Neuronal stem cell (in vitro differentiated cells): ENCODE measurements around the gene KIFC3.

Source experiments
- DNase-seq: peaks from one replicate; pipeline ENCODE4 v3.0.0-alpha.2; 2013; ENCODE audit warnings: low spot score
- H2AFZ ChIP-seq: one replicate; pipeline ENCODE4 v1.6.1; 2013; ENCODE audit warnings: mild to moderate bottlenecking, low read length, inconsistent platforms
- H2AK5ac ChIP-seq: 2 replicates; pipeline ENCODE4 v1.6.1; 2013; ENCODE audit warnings: low read depth, mild to moderate bottlenecking, inconsistent platforms, low read length, moderate library complexity, mixed read lengths
- H2BK120ac ChIP-seq: 2 replicates; pipeline ENCODE4 v1.6.1; 2013; ENCODE audit warnings: low read depth, mild to moderate bottlenecking, inconsistent platforms, low read length, moderate library complexity, mixed read lengths
- H2BK12ac ChIP-seq: one replicate; pipeline ENCODE4 v1.6.1; 2013; ENCODE audit warnings: low read length, inconsistent platforms
- H2BK15ac ChIP-seq: 2 replicates; pipeline ENCODE4 v1.6.1; 2013; ENCODE audit warnings: mild to moderate bottlenecking, low read length, inconsistent platforms, mixed read lengths
- H2BK5ac ChIP-seq: one replicate; pipeline ENCODE4 v1.6.1; 2013; ENCODE audit warnings: inconsistent platforms, mild to moderate bottlenecking, low read length, moderate library complexity
- H3K14ac ChIP-seq: one replicate; pipeline ENCODE4 v1.6.1; 2013; ENCODE audit warnings: low read length, inconsistent platforms
- H3K18ac ChIP-seq: 2 replicates; pipeline ENCODE4 v1.6.1; 2013; ENCODE audit warnings: low read length, inconsistent platforms
- H3K23ac ChIP-seq: 2 replicates; pipeline ENCODE4 v1.6.1; 2013; ENCODE audit warnings: low read depth, mild to moderate bottlenecking, mixed read lengths, low read length, inconsistent platforms; ENCODE audit not compliant: poor library complexity
- H3K27ac ChIP-seq: replicated peaks from 3 replicates; pipeline ENCODE4 v1.5.1; 2013; ENCODE audit warnings: low read length, inconsistent platforms
- H3K27me3 ChIP-seq, 3 experiments: 2 replicates each; pipeline ENCODE4 v1.6.1; 2013; ENCODE audit warnings: low read length in 3 of 3, mild to moderate bottlenecking in 2 of 3, inconsistent platforms in 1 of 3, low read depth in 1 of 3, mixed read lengths in 1 of 3, moderate library complexity in 1 of 3; ENCODE audit not compliant: control insufficient read depth in 3 of 3, insufficient read depth in 3 of 3
- H3K36me3 ChIP-seq, 2 donors: replicated peaks in 1 of 2; 2 replicates each; pipeline ENCODE4 v1.6.1; 2013; ENCODE audit warnings: low read length in 2 of 2; ENCODE audit not compliant: control insufficient read depth in 2 of 2, insufficient read depth in 2 of 2
- H3K4ac ChIP-seq: 2 replicates; pipeline ENCODE4 v1.6.1; 2013; ENCODE audit warnings: inconsistent platforms, mild to moderate bottlenecking, low read length, moderate library complexity
- H3K4me1 ChIP-seq, 2 donors: 1 replicate in 1 of 2; 2 replicates in 1 of 2; pipeline ENCODE4 v1.6.1; 2013; ENCODE audit warnings: low read length in 2 of 2, low read depth in 1 of 2; ENCODE audit not compliant: control insufficient read depth in 2 of 2, insufficient read depth in 1 of 2
- H3K4me2 ChIP-seq: one replicate; pipeline ENCODE4 v1.6.1; 2013; ENCODE audit warnings: mild to moderate bottlenecking, low read length, inconsistent platforms; ENCODE audit not compliant: insufficient read depth, poor library complexity, severe bottlenecking
- H3K4me3 ChIP-seq, 2 donors: 2 replicates each; pipeline ENCODE4 v1.5.1; 2013; ENCODE audit warnings: low read length in 2 of 2, mild to moderate bottlenecking in 2 of 2, inconsistent platforms in 1 of 2, moderate library complexity in 1 of 2
- H3K79me1 ChIP-seq: one replicate; pipeline ENCODE4 v1.6.1; 2013; ENCODE audit warnings: low read depth, mild to moderate bottlenecking, inconsistent platforms, low read length, moderate library complexity
- H3K9ac ChIP-seq: one replicate; pipeline ENCODE4 v1.6.1; 2013; ENCODE audit warnings: mild to moderate bottlenecking, low read depth, low read length, inconsistent platforms; ENCODE audit not compliant: poor library complexity
- H3K9me3 ChIP-seq, 2 donors: replicated peaks in 1 of 2; 2 replicates each; pipeline versions ENCODE3 to v1.6.1; 2013; ENCODE audit warnings: low read length in 2 of 2, mild to moderate bottlenecking in 2 of 2, inconsistent platforms in 1 of 2, low read depth in 1 of 2, mixed read lengths in 1 of 2, moderate library complexity in 1 of 2; ENCODE audit not compliant: control insufficient read depth in 2 of 2, insufficient read depth in 1 of 2
- H4K8ac ChIP-seq: one replicate; pipeline ENCODE4 v1.6.1; 2013; ENCODE audit warnings: low read depth, mild to moderate bottlenecking, inconsistent platforms, low read length, moderate library complexity
- H4K91ac ChIP-seq: one replicate; pipeline ENCODE4 v1.6.1; 2013; ENCODE audit warnings: low read length, low read depth, mild to moderate bottlenecking, inconsistent platforms; ENCODE audit not compliant: poor library complexity
- WGBS, 2 donors: extraction: QIAGEN DNeasy Blood & Tissue Kit; methylation state at CpG; one replicate each; pipeline ENCODE4 v1.1.7; 2013; ENCODE audit warnings: missing lambda C conversion rate in 2 of 2, mixed read lengths in 1 of 2; ENCODE audit not compliant: insufficient read length in 2 of 2, insufficient replicate concordance in 1 of 2; ENCODE audit errors: extremely low coverage in 2 of 2; 5-methylcytosine and 5-hydroxymethylcytosine counted together

The KIFC3 gene

GRCh38 chr16:57842601-57843000 is 40.3 kb upstream of the KIFC3 start:
- Histone ChIP-seq H2BK5ac (no peak overlapping the region), H2AK5ac (no peak overlapping the region), H2AFZ (no peak overlapping the region), H3K27me3 (no peaks in the 10 kb centered on the region), H3K4me3 (no peak overlapping the region), H3K4ac (no peak overlapping the region), H3K27ac (no peak overlapping the region), H3K4me2 (no peak overlapping the region), H3K18ac (no peak overlapping the region), H4K8ac (no peak overlapping the region), H3K36me3 (no peaks in the 10 kb centered on the region), H2BK120ac (no peak overlapping the region), H3K9ac (no peak overlapping the region), H3K4me1 (peaks cover 19 to 21% of the 10 kb centered on the region in 2 donors), H2BK12ac (no peak overlapping the region), H2BK15ac (no peak overlapping the region), H3K9me3 (no peaks in the 10 kb centered on the region), H3K79me1 (no peaks in the 10 kb centered on the region), H4K91ac (no peak overlapping the region), H3K14ac (no peak overlapping the region), H3K23ac (no peak overlapping the region)
- no peak for DNase-seq
- WGBS, 2 donors: 100% methylated on average over 1 of the region's 5 CpGs; no CpG with 5 or more reads in 1 of the 2 donors

GRCh38 chr16:57840833-57841232 is 38.5 kb upstream of the KIFC3 start:
- no peak overlapping the region for H2BK12ac ChIP-seq
- no peak overlapping the region for H2AFZ ChIP-seq
- H3K27me3 ChIP-seq: no peaks in the 10 kb centered on the region
- no peak overlapping the region for H3K14ac ChIP-seq
- peaks cover 14 to 19% of the 10 kb centered on the region in 2 donors for H3K4me1 ChIP-seq
- no peak overlapping the region for H4K8ac ChIP-seq
- H3K23ac ChIP-seq: no peak overlapping the region
- no peak overlapping the region for H3K4me2 ChIP-seq
- no peaks in the 10 kb centered on the region for H3K9me3 ChIP-seq
- no peak overlapping the region for H3K27ac ChIP-seq
- no peak overlapping the region for H4K91ac ChIP-seq
- no peak overlapping the region for H3K9ac ChIP-seq
- no peak overlapping the region for H3K4me3 ChIP-seq
- H3K18ac ChIP-seq: no peak overlapping the region
- DNase-seq: no peak
- no peak overlapping the region for H2BK15ac ChIP-seq
- H2AK5ac ChIP-seq: no peak overlapping the region
- WGBS, 2 donors: no CpG with 5 or more reads among the region's 8 CpGs
- no peaks in the 10 kb centered on the region for H3K36me3 ChIP-seq
- H2BK120ac ChIP-seq: no peak overlapping the region
- H3K79me1 ChIP-seq: no peaks in the 10 kb centered on the region
- no peak overlapping the region for H2BK5ac ChIP-seq
- H3K4ac ChIP-seq: no peak overlapping the region

GRCh38 chr16:57838161-57838560 is 35.9 kb upstream of the KIFC3 start:
- WGBS, 2 donors: no CpG with 5 or more reads among the region's 13 CpGs
- Histone ChIP-seq H2BK15ac (no peak overlapping the region), H3K27me3 (no peaks in the 10 kb centered on the region), H3K9me3 (no peaks in the 10 kb centered on the region), H3K4me3 (no peak overlapping the region), H2BK12ac (no peak overlapping the region), H3K36me3 (no peaks in the 10 kb centered on the region), H3K9ac (no peak overlapping the region), H3K27ac (no peak overlapping the region), H3K4me2 (no peak overlapping the region), H2AFZ (peak overlapping the region; percentile 68), H2AK5ac (peak overlapping the region; percentile 38), H2BK120ac (no peak overlapping the region), H2BK5ac (no peak overlapping the region), H3K18ac (no peak overlapping the region), H4K91ac (no peak overlapping the region), H4K8ac (no peak overlapping the region), H3K4ac (no peak overlapping the region), H3K4me1 (peaks cover 15 to 25% of the 10 kb centered on the region in 2 donors), H3K14ac (no peak overlapping the region), H3K23ac (no peak overlapping the region), H3K79me1 (no peaks in the 10 kb centered on the region)
- DNase-seq: no peak

GRCh38 chr16:57837305-57838125 is 35.2 kb upstream of the KIFC3 start:
- Histone ChIP-seq H3K79me1 (no peaks in the 10 kb centered on the region), H2BK5ac (no peak overlapping the region), H3K18ac (peak overlapping the region; percentile 58), H3K9ac (peak overlapping the region; percentile 73), H3K14ac (no peak overlapping the region), H3K4me2 (no peak overlapping the region), H3K4me3 (no peak overlapping the region), H3K23ac (no peak overlapping the region), H2BK120ac (no peak overlapping the region), H3K4me1 (peaks cover 15 to 24% of the 10 kb centered on the region in 2 donors), H2BK15ac (peak overlapping the region; percentile 70), H4K8ac (no peak overlapping the region), H3K27ac (no peak overlapping the region), H2BK12ac (no peak overlapping the region), H2AFZ (peak overlapping the region; percentile 68), H3K27me3 (no peaks in the 10 kb centered on the region), H3K36me3 (no peaks in the 10 kb centered on the region), H2AK5ac (peak overlapping the region; percentile 38), H4K91ac (peak overlapping the region; percentile 75), H3K4ac (no peak overlapping the region), H3K9me3 (no peaks in the 10 kb centered on the region)
- WGBS, 2 donors: no CpG with 5 or more reads among the region's 10 CpGs
- DNase-seq: no peak
